HG03354 (cell line): ENCODE results near the gene NPIPA7.
"Not testable (repeated sequence)": the region's sequence is repeated elsewhere in the genome, so short reads cannot be mapped to it uniquely, and the experiment has no call there.

Experiments
- ATAC-seq: cut with Tn5 transposase; IDR thresholded peaks from one replicate; pipeline ENCODE4 v1.9.1; 2021; ENCODE audit warnings: mild to moderate bottlenecking; ENCODE audit not compliant: unreplicated experiment, poor library complexity, severe bottlenecking

NPIPA7 gene

GRCh38 chr16:16417071-16417470, 38.1 kb downstream of the NPIPA7 start:
- ATAC-seq = not testable (repeated sequence)

GRCh38 chr16:16417914-16418544, 39.1 kb downstream of the NPIPA7 start:
- not testable (repeated sequence) for ATAC-seq

- ATAC-seq = not testable (repeated sequence)
These were observed 41.6 kb downstream of the NPIPA7 start for GRCh38 chr16:16420515-16420914.

GRCh38 chr16:16425146-16425545, 46.2 kb downstream of the NPIPA7 start:
- ATAC-seq = not testable (repeated sequence)

- not testable (repeated sequence) for ATAC-seq
These were observed 52.2 kb downstream of the NPIPA7 start for GRCh38 chr16:16431135-16431534.

- not testable (repeated sequence) for ATAC-seq
These were observed 55.8 kb downstream of the NPIPA7 start for GRCh38 chr16:16434711-16435110.

- ATAC-seq = not testable (repeated sequence)
These were observed 62.5 kb downstream of the NPIPA7 start for GRCh38 chr16:16441401-16441800.
